Coronary artery (tissue), 2 donors: ENCODE data around the gene COL4A5.
A peak's percentile ranks its signal among the peaks of the same experiment; 100 is the strongest.

Source experiments
- DNase-seq: peaks from one replicate; pipeline ENCODE4 v3.0.0-alpha.2; 2017; ENCODE audit warnings: low spot score
- H3K27ac ChIP-seq, 2 donors: fragments of 200-600 bp; sonication (generic); one replicate each; pipeline ENCODE4 v1.5.1; 2016 to 2019
- H3K4me3 ChIP-seq: fragments of 200-600 bp; sonication (generic); 2 replicates; pipeline ENCODE4 v1.5.1; 2016; ENCODE audit warnings: mild to moderate bottlenecking, moderate library complexity
- CTCF ChIP-seq: fragments of 200-600 bp; sonication (generic); IDR thresholded peaks from one replicate; pipeline ENCODE4 v1.5.1; 2019; ENCODE audit warnings: antibody characterized with exemption

Gene COL4A5

GRCh38 chrX:108722561-108722960, 282.9 kb downstream of the COL4A5 start:
- Histone ChIP-seq H3K27ac (no peak overlapping the region), H3K4me3 (no peak overlapping the region)
- no peak for DNase-seq
- no peak for TF ChIP-seq CTCF

- DNase-seq: no peak
- TF ChIP-seq CTCF: no peak
- Histone ChIP-seq H3K4me3 (no peak overlapping the region), H3K27ac (no peak overlapping the region)
Measured at GRCh38 chrX:108726748-108727147, 287.1 kb downstream of the COL4A5 start.

- Histone ChIP-seq H3K27ac (no peak overlapping the region), H3K4me3 (no peak overlapping the region)
- DNase-seq: no peak
- TF ChIP-seq CTCF: no peak
Measured at GRCh38 chrX:108731153-108731552, 291.5 kb downstream of the COL4A5 start.

- H3K4me3 ChIP-seq: no peak overlapping the region
- TF ChIP-seq CTCF: no peak
- no peak for DNase-seq
- H3K27ac ChIP-seq: no peak overlapping the region
Measured at GRCh38 chrX:108732630-108733321, 293.1 kb downstream of the COL4A5 start.

- TF ChIP-seq CTCF: no peak
- DNase-seq: no peak
- Histone ChIP-seq H3K4me3 (no peak overlapping the region), H3K27ac (no peak overlapping the region)
Measured at GRCh38 chrX:108734426-108734825, 294.8 kb downstream of the COL4A5 start.

- DNase-seq: no peak
Measured at GRCh38 chrX:108735091-108735678, 295.5 kb downstream of the COL4A5 start.

More at GRCh38 chrX:108735091-108735678, 295.5 kb downstream of the COL4A5 start:
- no peak for TF ChIP-seq CTCF
- H3K4me3 ChIP-seq: peak overlapping the region; percentile 65
- no peak overlapping the region for H3K27ac ChIP-seq
